Measurements from ENCODE around the gene VTI1A. TPM values are rescaled to one million over a fixed set of nuclear protein-coding genes. Genes with fewer than 3 reads are reported as not detected.

Gene VTI1A
- total RNA-seq, 1 donor from 2014 or later = 34.6 TPM

DNA sequence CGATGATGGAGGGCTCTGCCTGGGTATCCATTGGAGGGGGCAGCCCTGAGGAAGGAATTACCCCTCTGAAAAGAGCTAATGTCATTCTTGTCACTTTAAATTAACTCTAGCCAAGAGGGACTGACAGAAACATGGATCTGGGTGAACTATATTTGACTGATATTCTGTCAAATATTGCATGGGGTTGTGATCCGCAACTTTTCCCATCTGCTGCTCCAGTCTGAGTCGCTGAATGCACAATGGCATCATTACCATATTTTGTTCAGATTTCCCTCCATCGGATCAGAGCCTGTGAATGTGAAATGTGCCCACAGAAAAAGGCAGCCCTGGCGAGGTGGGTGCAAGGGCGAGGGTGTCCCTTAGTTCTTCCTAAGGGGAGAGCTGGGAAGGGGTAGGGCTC, 402.5 kb downstream of the VTI1A start:
- Mint-ChIP-seq H3K36me3 (peaks cover 16% of the 10 kb centered on the region), H3K27me3 (ENCODE audit: low read depth) (no peaks in the 10 kb centered on the region), H3K9me3 (peaks cover 27% of the 10 kb centered on the region), H3K4me3 (no peak overlapping the region), H3K4me1 (no peaks in the 10 kb centered on the region), H3K27ac (no peak overlapping the region)
- no peak for DNase-seq (ENCODE audit: low spot score in 2 of 2, unreplicated experiment in 2 of 2)
- TF ChIP-seq, protein P1, sequence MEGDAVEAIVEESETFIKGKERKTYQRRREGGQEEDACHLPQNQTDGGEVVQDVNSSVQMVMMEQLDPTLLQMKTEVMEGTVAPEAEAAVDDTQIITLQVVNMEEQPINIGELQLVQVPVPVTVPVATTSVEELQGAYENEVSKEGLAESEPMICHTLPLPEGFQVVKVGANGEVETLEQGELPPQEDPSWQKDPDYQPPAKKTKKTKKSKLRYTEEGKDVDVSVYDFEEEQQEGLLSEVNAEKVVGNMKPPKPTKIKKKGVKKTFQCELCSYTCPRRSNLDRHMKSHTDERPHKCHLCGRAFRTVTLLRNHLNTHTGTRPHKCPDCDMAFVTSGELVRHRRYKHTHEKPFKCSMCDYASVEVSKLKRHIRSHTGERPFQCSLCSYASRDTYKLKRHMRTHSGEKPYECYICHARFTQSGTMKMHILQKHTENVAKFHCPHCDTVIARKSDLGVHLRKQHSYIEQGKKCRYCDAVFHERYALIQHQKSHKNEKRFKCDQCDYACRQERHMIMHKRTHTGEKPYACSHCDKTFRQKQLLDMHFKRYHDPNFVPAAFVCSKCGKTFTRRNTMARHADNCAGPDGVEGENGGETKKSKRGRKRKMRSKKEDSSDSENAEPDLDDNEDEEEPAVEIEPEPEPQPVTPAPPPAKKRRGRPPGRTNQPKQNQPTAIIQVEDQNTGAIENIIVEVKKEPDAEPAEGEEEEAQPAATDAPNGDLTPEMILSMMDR (IDR thresholded peaks at IDR 0.05; ENCODE audit: unreplicated experiment) = no peak

DNA sequence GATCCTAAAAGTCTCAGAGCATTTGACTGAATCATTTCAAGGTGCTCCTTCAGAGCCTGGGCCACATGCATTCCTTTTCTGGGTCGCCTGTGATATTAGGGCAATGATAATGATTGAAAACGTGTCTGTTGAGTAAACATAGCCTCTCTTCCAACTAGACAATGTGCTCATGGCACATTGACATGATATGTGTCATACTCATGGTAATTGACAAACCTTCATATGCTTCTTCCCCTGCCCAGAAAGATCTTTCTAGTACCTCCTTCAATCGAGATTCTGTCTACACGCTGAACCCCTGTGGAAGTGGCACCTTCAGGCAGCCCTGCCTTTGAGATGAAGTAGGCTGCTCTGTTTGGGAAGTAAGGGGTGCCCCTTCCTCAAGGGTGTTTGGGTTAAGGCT, 404.2 kb downstream of the VTI1A start:
- no peak overlapping the region for H3K4me3 Mint-ChIP-seq
- peaks cover 15% of the 10 kb centered on the region for H3K36me3 Mint-ChIP-seq
- TF ChIP-seq, protein P1 (IDR thresholded peaks at IDR 0.05; ENCODE audit: unreplicated experiment) = no peak
- H3K4me1 Mint-ChIP-seq = no peaks in the 10 kb centered on the region
- H3K27ac Mint-ChIP-seq = no peak overlapping the region
- no peak for DNase-seq (ENCODE audit: low spot score in 2 of 2, unreplicated experiment in 2 of 2)
- H3K9me3 Mint-ChIP-seq = peaks cover 22% of the 10 kb centered on the region
- no peaks in the 10 kb centered on the region for H3K27me3 Mint-ChIP-seq (ENCODE audit: low read depth)

DNA sequence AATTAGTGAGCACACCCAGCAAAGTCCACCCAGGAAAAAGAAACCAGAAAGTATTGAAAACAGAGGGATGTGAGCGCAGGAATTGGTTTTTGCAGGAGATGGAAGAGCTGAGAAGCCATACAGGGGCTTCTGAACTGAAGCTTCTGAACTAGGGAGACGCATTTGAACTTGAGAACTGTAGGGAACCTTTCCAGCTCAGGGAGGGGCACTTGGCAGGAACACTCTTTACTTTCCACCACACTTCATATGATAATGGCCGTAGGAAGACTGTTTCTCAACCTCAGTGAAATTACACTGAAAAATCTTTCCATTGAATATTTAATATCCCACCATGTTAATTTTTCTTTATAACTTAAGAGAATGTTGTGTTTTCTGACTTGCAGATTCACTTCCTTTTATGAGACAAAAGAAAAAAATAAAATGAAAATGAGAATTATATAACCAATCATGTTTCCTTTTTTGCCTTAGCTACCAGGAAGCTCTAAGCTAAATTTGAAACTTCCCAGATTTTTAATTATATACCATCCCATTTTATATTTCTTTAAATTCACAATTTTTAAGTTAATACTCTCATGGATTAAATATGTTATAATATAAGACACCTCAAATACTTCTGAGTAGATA, 404.7 kb downstream of the VTI1A start:
- H3K4me3 Mint-ChIP-seq = no peak overlapping the region
- peaks cover 21% of the 10 kb centered on the region for H3K9me3 Mint-ChIP-seq
- TF ChIP-seq, protein P1 (IDR thresholded peaks at IDR 0.05; ENCODE audit: unreplicated experiment) = no peak
- no peaks in the 10 kb centered on the region for H3K4me1 Mint-ChIP-seq
- no peaks in the 10 kb centered on the region for H3K27me3 Mint-ChIP-seq (ENCODE audit: low read depth)
- no peak overlapping the region for H3K27ac Mint-ChIP-seq
- DNase-seq (ENCODE audit: low spot score in 2 of 2, unreplicated experiment in 2 of 2) = no peak
- H3K36me3 Mint-ChIP-seq = peaks cover 15% of the 10 kb centered on the region

DNA sequence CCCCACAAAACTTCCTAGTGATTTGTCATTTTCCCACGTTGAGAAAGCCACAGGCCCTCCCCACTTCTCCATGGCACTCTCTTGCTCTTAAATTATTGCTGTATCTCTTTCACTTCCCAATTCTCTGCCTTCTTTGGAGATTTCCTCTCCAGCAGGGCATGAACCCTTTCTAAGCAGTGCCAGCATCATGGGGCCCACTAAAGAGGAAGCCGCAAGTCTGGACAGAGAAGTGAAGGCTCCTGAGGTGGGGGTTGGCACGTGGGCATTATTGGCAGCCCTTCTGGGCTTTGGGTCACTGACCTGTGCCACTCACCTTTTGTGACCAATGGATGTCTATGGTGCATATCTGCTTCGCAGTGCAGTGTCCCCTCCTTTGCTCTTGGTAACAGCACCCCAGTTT, 405.3 kb downstream of the VTI1A start:
- no peaks in the 10 kb centered on the region for H3K4me1 Mint-ChIP-seq
- peaks cover 12% of the 10 kb centered on the region for H3K36me3 Mint-ChIP-seq
- no peak overlapping the region for H3K27ac Mint-ChIP-seq
- TF ChIP-seq, protein P1 (IDR thresholded peaks at IDR 0.05; ENCODE audit: unreplicated experiment) = no peak
- H3K9me3 Mint-ChIP-seq = peaks cover 21% of the 10 kb centered on the region
- no peaks in the 10 kb centered on the region for H3K27me3 Mint-ChIP-seq (ENCODE audit: low read depth)
- no peak overlapping the region for H3K4me3 Mint-ChIP-seq
- no peak for DNase-seq (ENCODE audit: low spot score in 2 of 2, unreplicated experiment in 2 of 2)

DNA sequence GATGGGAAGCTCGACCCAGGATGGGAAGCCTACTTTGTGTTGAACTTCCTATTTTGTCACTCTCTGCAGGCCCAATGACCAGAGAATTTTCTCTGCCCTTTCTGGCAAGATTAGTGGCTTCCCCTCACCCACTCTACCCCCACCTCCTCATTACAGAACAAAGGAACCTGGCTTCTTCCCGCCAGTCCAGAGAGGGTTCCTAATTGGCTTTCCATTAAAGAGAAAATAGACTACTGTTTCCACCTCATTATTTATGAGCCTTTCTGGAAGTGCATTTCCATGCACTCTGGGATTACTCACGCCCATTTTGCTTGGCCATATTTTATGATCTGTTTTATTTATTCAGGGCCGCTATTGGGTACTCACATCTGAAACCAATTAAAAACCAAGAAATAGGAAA, 408.1 kb downstream of the VTI1A start:
- Mint-ChIP-seq H3K4me1 (no peaks in the 10 kb centered on the region), H3K27me3 (ENCODE audit: low read depth) (no peaks in the 10 kb centered on the region)

More for the DNA sequence above, 408.1 kb downstream of the VTI1A start:
- H3K9me3 Mint-ChIP-seq = peaks cover 15% of the 10 kb centered on the region
- no peaks in the 10 kb centered on the region for H3K36me3 Mint-ChIP-seq
- H3K27ac Mint-ChIP-seq = no peak overlapping the region
- DNase-seq (ENCODE audit: low spot score in 2 of 2, unreplicated experiment in 2 of 2) = no peak
- H3K4me3 Mint-ChIP-seq = no peak overlapping the region
- TF ChIP-seq, protein P1 (IDR thresholded peaks at IDR 0.05; ENCODE audit: unreplicated experiment) = no peak
